Heart left ventricle (tissue), 13 donors: ENCODE results near the gene ACOX2.

Experiments used
- CTCF ChIP-seq, 12 donors: fragments of 200-600 bp; sonication (generic) in 4 of 12; IDR thresholded peaks; one replicate each; pipeline versions ENCODE4 v1.5.0 to v1.8.0; 2018 to 2022; ENCODE audit warnings: antibody characterized with exemption in 12 of 12, mild to moderate bottlenecking in 5 of 12
- POLR2A ChIP-seq, 2 donors: fragments of 450-650 bp; IDR thresholded peaks; one replicate each; pipeline ENCODE4 v1.6.1; 2017; ENCODE audit warnings: antibody characterized with exemption in 2 of 2, mild to moderate bottlenecking in 2 of 2, moderate library complexity in 2 of 2
- donor health status: ischemic (EF 13 %, LVEDD 7.1; RV severe dilation, severe dysfunction).
- donor health status: DM: no; HTN: yes; CAD: no.
- donor health status: DM: no; HTN: no; CAD: no.
- donor health status: ischemic (EF 25% LVEDD 6.9; RV normal size, moderate dysfunction).
- donor health status: ischemic (EF 25% LVEDD 5.7; RV mildly dilated, moderate dysfunction).
- donor health status: ischemic (EF 35%, LVEDD 5.7; RV mildly dilated, moderate dysfunction).
- donor health status: nonischemic (EF 11% LVEDD 7.7; RV severe dilation, severe dysfunction).
- donor health status: DM: yes; HTN: yes; CAD: no.
- donor health status: PGD.
- donor health status: ischemic (EF 29% LVEDD 5.4; RV normal size, mild dysfunction).
- donor health status: nonischemic (EF 23%, LVEDD 6.1; RV moderate dilation, normal function).

GRCh38 chr3:58563386-58564035, 26.5 kb upstream of the ACOX2 start:
- TF ChIP-seq CTCF (IDR thresholded peaks at IDR 0.05) (no peak), POLR2A (IDR thresholded peaks at IDR 0.05) (no peak)
